ENCODE measurements around the gene SORCS2.

SORCS2 gene

DNA sequence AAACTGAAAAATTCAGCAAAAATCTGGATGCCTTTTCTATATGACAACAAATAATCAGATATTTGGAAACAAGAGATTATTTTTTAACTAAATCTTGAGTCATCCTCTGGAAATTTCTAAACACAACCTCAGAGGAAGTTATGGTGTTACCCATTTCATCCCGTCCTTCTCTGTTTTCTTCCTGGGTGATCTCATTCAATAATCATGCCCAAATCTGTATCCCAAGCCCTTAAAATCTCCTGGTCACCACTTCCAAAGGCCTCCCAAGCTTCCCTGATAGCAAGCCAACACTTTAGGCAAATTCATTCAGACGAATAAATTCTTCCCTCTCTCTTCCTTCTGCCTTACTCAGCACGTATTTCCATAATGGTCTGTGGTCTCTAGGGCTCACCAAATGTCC, 9.7 kb upstream of the SORCS2 start:
- TF ChIP-seq FOXP2 (optimal IDR thresholded peaks at IDR 0.05; ENCODE audit: borderline replicate concordance, extremely low read depth, extremely low read length, insufficient read depth) (no peak), TAF1 (IDR thresholded peaks at IDR 0.05; ENCODE audit: borderline replicate concordance, insufficient read depth, low read length) (no peak), SIN3A (IDR thresholded peaks at IDR 0.05; ENCODE audit: borderline replicate concordance, insufficient read depth, low read length) (no peak), POLR2AphosphoS5 (IDR thresholded peaks at IDR 0.05; ENCODE audit: low read depth, low read length) (no peak)
- TF ChIP-seq, protein P1, sequence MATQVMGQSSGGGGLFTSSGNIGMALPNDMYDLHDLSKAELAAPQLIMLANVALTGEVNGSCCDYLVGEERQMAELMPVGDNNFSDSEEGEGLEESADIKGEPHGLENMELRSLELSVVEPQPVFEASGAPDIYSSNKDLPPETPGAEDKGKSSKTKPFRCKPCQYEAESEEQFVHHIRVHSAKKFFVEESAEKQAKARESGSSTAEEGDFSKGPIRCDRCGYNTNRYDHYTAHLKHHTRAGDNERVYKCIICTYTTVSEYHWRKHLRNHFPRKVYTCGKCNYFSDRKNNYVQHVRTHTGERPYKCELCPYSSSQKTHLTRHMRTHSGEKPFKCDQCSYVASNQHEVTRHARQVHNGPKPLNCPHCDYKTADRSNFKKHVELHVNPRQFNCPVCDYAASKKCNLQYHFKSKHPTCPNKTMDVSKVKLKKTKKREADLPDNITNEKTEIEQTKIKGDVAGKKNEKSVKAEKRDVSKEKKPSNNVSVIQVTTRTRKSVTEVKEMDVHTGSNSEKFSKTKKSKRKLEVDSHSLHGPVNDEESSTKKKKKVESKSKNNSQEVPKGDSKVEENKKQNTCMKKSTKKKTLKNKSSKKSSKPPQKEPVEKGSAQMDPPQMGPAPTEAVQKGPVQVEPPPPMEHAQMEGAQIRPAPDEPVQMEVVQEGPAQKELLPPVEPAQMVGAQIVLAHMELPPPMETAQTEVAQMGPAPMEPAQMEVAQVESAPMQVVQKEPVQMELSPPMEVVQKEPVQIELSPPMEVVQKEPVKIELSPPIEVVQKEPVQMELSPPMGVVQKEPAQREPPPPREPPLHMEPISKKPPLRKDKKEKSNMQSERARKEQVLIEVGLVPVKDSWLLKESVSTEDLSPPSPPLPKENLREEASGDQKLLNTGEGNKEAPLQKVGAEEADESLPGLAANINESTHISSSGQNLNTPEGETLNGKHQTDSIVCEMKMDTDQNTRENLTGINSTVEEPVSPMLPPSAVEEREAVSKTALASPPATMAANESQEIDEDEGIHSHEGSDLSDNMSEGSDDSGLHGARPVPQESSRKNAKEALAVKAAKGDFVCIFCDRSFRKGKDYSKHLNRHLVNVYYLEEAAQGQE (IDR thresholded peaks at IDR 0.05; ENCODE audit: insufficient read depth in 1 of 2, low read depth in 2 of 2, low read length in 2 of 2) = no peak

DNA sequence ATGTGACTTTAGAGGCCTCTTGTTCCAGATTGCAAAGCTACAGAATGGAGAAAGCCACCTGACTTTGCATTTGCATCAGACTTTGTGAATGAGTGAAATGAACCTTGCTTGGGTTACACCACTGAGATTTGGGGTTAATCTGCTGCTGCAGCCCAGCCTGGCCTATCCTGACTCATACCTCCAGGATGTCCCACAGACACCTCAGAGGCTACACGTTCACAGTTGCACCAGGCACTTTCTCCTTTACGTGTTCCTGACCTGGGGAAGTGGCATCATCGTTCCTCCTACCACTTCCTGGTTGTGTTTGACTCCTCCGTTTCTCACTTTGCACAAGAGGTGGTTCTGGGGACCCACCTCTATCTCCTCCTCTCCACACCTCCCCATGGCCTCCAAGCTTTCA, 9.2 kb upstream of the SORCS2 start:
- no peak for TF ChIP-seq TAF1 (IDR thresholded peaks at IDR 0.05; ENCODE audit: borderline replicate concordance, insufficient read depth, low read length)
- TF ChIP-seq FOXP2 (optimal IDR thresholded peaks at IDR 0.05; ENCODE audit: borderline replicate concordance, extremely low read depth, extremely low read length, insufficient read depth) = no peak
- TF ChIP-seq, protein P1 (IDR thresholded peaks at IDR 0.05; ENCODE audit: insufficient read depth in 1 of 2, low read depth in 2 of 2, low read length in 2 of 2) = no peak
- no peak for TF ChIP-seq POLR2AphosphoS5 (IDR thresholded peaks at IDR 0.05; ENCODE audit: low read depth, low read length)
- TF ChIP-seq SIN3A (IDR thresholded peaks at IDR 0.05; ENCODE audit: borderline replicate concordance, insufficient read depth, low read length) = no peak

DNA sequence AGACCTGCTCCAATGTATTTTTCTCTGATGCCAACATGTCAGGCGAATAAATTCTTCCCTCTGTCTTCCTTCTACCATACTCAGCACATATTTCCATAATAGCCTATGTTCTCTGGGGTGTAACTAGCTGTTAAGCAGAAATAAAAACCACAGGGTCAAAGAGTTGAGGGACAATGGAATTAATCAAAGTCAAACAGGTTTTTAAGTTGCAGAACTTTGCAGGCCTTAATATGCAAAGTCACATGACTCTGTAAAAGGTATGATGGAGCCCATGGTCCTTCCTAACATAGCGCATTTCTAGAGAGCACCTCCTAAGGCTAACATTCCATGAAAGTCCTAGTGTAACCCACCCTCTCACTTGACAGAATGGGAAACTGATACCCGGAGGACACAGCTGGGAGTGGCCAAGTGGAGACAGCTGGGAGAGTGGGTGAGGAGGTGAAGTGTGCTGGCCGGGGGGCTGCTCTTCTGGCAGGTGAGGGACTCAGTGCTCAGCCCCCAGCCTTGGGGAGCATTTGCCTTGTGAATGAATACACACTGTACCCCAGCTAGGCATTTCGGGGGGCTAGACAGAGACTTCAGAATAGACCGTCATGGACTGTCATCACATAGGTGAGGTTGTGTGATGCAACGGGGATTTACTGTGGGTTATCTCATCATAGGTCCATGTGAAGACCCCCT, 8.4 kb upstream of the SORCS2 start:
- TF ChIP-seq SIN3A (IDR thresholded peaks at IDR 0.05; ENCODE audit: borderline replicate concordance, insufficient read depth, low read length) (no peak), TAF1 (IDR thresholded peaks at IDR 0.05; ENCODE audit: borderline replicate concordance, insufficient read depth, low read length) (no peak), POLR2AphosphoS5 (IDR thresholded peaks at IDR 0.05; ENCODE audit: low read depth, low read length) (no peak), FOXP2 (optimal IDR thresholded peaks at IDR 0.05; ENCODE audit: borderline replicate concordance, extremely low read depth, extremely low read length, insufficient read depth) (no peak)
- TF ChIP-seq, protein P1 (IDR thresholded peaks at IDR 0.05; ENCODE audit: insufficient read depth in 1 of 2, low read depth in 2 of 2, low read length in 2 of 2) = no peak

DNA sequence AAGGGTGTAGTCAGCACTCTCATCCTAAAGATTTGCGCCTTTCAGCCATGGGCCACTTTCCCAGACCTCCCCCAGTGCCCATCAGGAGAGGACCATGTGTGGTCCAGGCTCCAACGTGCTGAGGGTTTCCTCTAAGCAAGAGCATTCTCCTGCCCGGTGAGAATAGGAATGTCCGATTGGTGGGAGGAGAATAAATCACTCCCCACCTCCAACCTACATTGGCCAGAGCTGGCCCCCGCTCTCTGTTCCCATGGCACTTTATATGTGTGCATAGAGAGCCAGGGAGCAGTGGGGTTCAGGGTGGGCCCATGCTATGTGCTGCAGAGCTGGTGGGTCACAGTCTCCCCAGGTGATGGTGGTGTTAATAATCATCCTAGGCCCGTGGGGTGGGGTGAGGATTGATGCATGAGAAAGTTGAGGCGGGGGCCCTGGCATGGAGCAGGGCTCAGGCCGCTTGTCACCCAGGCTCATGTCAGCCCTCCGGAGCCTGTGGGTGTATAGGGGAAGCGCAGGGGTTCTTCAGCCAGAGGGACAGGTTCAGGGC, 6.8 kb upstream of the SORCS2 start:
- TF ChIP-seq POLR2AphosphoS5 (IDR thresholded peaks at IDR 0.05; ENCODE audit: low read depth, low read length) (no peak), FOXP2 (optimal IDR thresholded peaks at IDR 0.05; ENCODE audit: borderline replicate concordance, extremely low read depth, extremely low read length, insufficient read depth) (no peak), TAF1 (IDR thresholded peaks at IDR 0.05; ENCODE audit: borderline replicate concordance, insufficient read depth, low read length) (no peak), SIN3A (IDR thresholded peaks at IDR 0.05; ENCODE audit: borderline replicate concordance, insufficient read depth, low read length) (no peak)
- TF ChIP-seq, protein P1 (IDR thresholded peaks at IDR 0.05; ENCODE audit: insufficient read depth in 1 of 2, low read depth in 2 of 2, low read length in 2 of 2) = no peak

All from PFSK-1 (cell line).